Fibroblast of skin of scalp (primary cell): ENCODE measurements around the gene SPP2.

Experiments
- DNase-seq: peaks from one replicate; pipeline ENCODE4 v3.0.0-alpha.2; 2013

The SPP2 gene

GRCh38 chr2:234095301-234095700 lies 44.8 kb downstream of the SPP2 start:
- DNase-seq: no peak

- no peak for DNase-seq
These were observed 45.7 kb downstream of the SPP2 start for GRCh38 chr2:234096164-234096563.

- no peak for DNase-seq
These were observed 48.2 kb downstream of the SPP2 start for GRCh38 chr2:234098681-234099080.

GRCh38 chr2:234099266-234099665 lies 48.8 kb downstream of the SPP2 start:
- DNase-seq: no peak

- DNase-seq: no peak
These were observed 50.2 kb downstream of the SPP2 start for GRCh38 chr2:234100686-234101085.

GRCh38 chr2:234102112-234102511 lies 51.6 kb downstream of the SPP2 start:
- no peak for DNase-seq

GRCh38 chr2:234107861-234108260 lies 57.4 kb downstream of the SPP2 start:
- DNase-seq: no peak

- no peak for DNase-seq
These were observed 58.8 kb downstream of the SPP2 start for GRCh38 chr2:234109321-234109720.

- no peak for DNase-seq
These were observed 59.7 kb downstream of the SPP2 start for GRCh38 chr2:234110219-234110618.

GRCh38 chr2:234111523-234111922 lies 61.0 kb downstream of the SPP2 start:
- peak; percentile 29 for DNase-seq

- DNase-seq: no peak
These were observed 65.5 kb downstream of the SPP2 start for GRCh38 chr2:234116010-234116409.

GRCh38 chr2:234121999-234122398 lies 71.5 kb downstream of the SPP2 start:
- no peak for DNase-seq

GRCh38 chr2:234125451-234126145 lies 75.1 kb downstream of the SPP2 start:
- DNase-seq: no peak

- DNase-seq: no peak
These were observed 75.6 kb downstream of the SPP2 start for GRCh38 chr2:234126146-234126470.
